HG02938 (cell line): Measurements from ENCODE around the gene MED1.

ENCODE experiments used
- ATAC-seq: cut with Tn5 transposase; IDR thresholded peaks from one replicate; pipeline ENCODE4 v1.9.1; 2021; ENCODE audit warnings: mild to moderate bottlenecking, moderate library complexity; ENCODE audit not compliant: unreplicated experiment

MED1 gene

GRCh38 chr17:39364236-39365025, 86.6 kb downstream of the MED1 start:
- ATAC-seq = no peak

GRCh38 chr17:39361064-39361463, 90.0 kb downstream of the MED1 start:
- ATAC-seq = no peak

- ATAC-seq = no peak
Observed at GRCh38 chr17:39360537-39360936, 90.5 kb downstream of the MED1 start.

- ATAC-seq = no peak
Observed at GRCh38 chr17:39359994-39360393, 91.1 kb downstream of the MED1 start.

GRCh38 chr17:39357986-39358385, 93.1 kb downstream of the MED1 start:
- ATAC-seq = no peak

GRCh38 chr17:39357488-39357887, 93.6 kb downstream of the MED1 start:
- no peak for ATAC-seq
